Chondrocyte (in vitro differentiated cells): ENCODE results near the gene IP6K3. TPM values are rescaled to one million over a fixed set of nuclear protein-coding genes. Genes with fewer than 3 reads are reported as not detected.

Source experiments
- DNase-seq: peaks from one replicate; pipeline ENCODE4 v3.0.0; 2021; ENCODE audit warnings: mixed read lengths, low spot score
- H3K27ac Mint-ChIP-seq: one replicate; pipeline ENCODE4 v1.8.0; 2021; ENCODE audit warnings: mild to moderate bottlenecking, moderate library complexity, mixed read lengths; ENCODE audit not compliant: unreplicated experiment
- H3K27me3 Mint-ChIP-seq: 2 replicates; pipeline ENCODE4 v1.8.0; 2021; ENCODE audit warnings: low read depth, mixed read lengths
- H3K36me3 Mint-ChIP-seq: 2 replicates; pipeline ENCODE4 v1.8.0; 2021; ENCODE audit warnings: low read depth, mixed read lengths
- H3K4me1 Mint-ChIP-seq: 2 replicates; pipeline ENCODE4 v1.8.0; 2021; ENCODE audit warnings: low read depth, mild to moderate bottlenecking, mixed read lengths
- H3K4me3 Mint-ChIP-seq: one replicate; pipeline ENCODE4 v1.8.0; 2021; ENCODE audit warnings: mild to moderate bottlenecking, moderate library complexity, mixed read lengths; ENCODE audit not compliant: unreplicated experiment
- H3K9me3 Mint-ChIP-seq: 2 replicates; pipeline ENCODE4 v1.8.0; 2021; ENCODE audit warnings: low read depth, mixed read lengths
- total RNA-seq: library from RNA; stranded (reverse); gene quantifications from 3 replicates; pipeline ENCODE4 v1.2.1, GENCODE V29; 2021
- TF ChIP-seq, protein P1 (sequence below): fragments of 200-600 bp; sonication (generic); IDR thresholded peaks from 2 replicates; pipeline ENCODE4 v1.5.0; 2021; ENCODE audit warnings: antibody characterized with exemption, mild to moderate bottlenecking, moderate library complexity

IP6K3 gene
- total RNA-seq, 1 donor from 2014 or later, result 6.5 TPM

DNA sequence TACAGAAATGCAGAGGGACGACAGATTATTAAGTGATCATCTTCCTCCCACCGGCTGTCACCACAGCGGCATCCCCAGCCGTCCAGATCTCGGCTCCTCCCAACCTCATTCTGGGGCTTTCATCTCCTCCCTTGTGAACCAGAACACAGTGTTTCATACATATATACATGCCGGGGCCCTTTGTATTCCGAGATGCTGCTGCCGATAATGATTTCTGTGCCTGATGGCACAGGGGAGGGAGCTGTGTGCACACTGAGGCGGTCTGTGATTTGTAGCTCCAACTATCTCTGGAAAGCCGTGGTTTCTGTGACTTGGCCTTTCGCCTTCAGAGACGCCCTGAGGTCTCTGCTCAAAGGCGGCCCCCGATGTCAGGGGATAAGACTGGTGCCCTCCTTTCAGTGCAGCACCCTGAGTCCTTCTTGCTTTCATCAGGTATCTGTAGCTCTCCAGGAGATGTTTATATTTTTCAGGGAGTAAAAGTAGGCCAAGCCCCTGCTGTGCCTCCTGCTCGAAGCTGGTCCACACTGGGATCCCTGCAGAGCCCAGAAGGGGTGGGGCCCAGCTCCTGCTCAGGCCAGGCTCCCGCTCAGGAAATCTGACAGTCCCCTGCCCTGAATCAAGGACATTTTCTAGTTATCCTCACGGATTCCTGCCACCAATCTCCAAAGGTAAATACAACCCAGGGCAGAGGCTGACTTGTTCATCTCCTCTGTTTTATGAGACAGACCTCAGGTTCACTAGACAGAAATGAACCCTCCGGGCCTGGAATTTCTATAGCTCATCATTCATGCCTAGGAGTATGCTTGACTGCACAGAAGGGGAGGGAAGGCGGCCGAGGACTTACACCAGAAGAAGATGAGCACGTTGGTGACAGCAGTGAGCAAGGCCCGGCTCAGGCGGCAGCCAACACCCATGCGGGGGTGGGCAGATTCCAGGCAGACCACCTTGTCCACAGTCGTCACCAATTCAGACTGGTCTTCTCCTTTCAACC is 31.0 kb upstream of the IP6K3 start:
- H3K4me1 Mint-ChIP-seq, result peaks cover 26% of the 10 kb centered on the region
- no peaks in the 10 kb centered on the region for H3K27me3 Mint-ChIP-seq
- no peak for DNase-seq
- H3K36me3 Mint-ChIP-seq, result peaks cover 44% of the 10 kb centered on the region
- H3K9me3 Mint-ChIP-seq, result no peaks in the 10 kb centered on the region
- TF ChIP-seq, protein P1, sequence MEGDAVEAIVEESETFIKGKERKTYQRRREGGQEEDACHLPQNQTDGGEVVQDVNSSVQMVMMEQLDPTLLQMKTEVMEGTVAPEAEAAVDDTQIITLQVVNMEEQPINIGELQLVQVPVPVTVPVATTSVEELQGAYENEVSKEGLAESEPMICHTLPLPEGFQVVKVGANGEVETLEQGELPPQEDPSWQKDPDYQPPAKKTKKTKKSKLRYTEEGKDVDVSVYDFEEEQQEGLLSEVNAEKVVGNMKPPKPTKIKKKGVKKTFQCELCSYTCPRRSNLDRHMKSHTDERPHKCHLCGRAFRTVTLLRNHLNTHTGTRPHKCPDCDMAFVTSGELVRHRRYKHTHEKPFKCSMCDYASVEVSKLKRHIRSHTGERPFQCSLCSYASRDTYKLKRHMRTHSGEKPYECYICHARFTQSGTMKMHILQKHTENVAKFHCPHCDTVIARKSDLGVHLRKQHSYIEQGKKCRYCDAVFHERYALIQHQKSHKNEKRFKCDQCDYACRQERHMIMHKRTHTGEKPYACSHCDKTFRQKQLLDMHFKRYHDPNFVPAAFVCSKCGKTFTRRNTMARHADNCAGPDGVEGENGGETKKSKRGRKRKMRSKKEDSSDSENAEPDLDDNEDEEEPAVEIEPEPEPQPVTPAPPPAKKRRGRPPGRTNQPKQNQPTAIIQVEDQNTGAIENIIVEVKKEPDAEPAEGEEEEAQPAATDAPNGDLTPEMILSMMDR, result no peak
- H3K4me3 Mint-ChIP-seq, result no peak overlapping the region
- no peak overlapping the region for H3K27ac Mint-ChIP-seq

DNA sequence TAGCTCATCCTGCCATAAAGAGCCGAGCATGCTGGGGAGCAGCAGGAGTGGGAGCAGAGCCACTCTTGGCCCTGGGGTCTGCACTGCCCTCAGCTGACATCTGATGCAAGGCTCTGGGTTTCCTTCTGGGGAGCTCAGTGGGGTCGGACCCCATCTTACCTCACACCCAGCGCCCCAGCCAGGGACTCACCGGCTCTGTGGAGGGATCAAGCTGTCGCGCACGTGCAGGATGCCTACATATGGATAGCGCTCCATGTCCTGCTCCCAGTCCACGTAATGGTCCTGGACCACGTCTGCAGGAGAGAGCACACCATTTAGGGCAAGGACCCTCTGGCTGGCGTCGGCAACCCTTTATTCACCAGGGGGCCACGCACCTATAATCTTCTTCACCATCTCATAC is 30.1 kb upstream of the IP6K3 start:
- Mint-ChIP-seq H3K27me3 (no peaks in the 10 kb centered on the region), H3K9me3 (no peaks in the 10 kb centered on the region), H3K4me3 (no peak overlapping the region), H3K27ac (no peak overlapping the region), H3K4me1 (peaks cover 26% of the 10 kb centered on the region), H3K36me3 (peaks cover 39% of the 10 kb centered on the region)
- TF ChIP-seq, protein P1, result no peak
- no peak for DNase-seq

DNA sequence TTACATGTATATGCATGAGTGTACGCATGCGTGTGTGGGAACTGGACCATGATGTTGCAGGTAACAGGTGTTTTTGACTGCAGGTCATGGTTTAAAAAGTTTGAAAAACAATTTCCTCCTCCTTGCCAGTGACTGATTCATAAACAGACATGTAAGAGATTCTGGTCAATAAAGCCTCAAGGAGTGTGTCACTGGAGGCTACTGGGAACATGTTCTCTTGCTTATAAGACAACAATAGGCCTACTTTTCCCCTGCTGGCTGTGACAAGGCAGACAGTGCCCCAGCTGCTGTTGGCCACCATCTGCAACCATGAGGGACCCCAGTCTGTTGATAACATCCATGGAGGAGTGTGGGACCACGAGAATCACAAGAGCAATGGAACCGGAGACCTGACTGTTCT is 29.5 kb upstream of the IP6K3 start:
- no peak overlapping the region for H3K4me3 Mint-ChIP-seq
- H3K4me1 Mint-ChIP-seq, result peaks cover 25% of the 10 kb centered on the region
- no peaks in the 10 kb centered on the region for H3K9me3 Mint-ChIP-seq
- TF ChIP-seq, protein P1, result no peak
- H3K27ac Mint-ChIP-seq, result no peak overlapping the region
- H3K27me3 Mint-ChIP-seq, result no peaks in the 10 kb centered on the region
- DNase-seq, result no peak
- H3K36me3 Mint-ChIP-seq, result peaks cover 39% of the 10 kb centered on the region

DNA sequence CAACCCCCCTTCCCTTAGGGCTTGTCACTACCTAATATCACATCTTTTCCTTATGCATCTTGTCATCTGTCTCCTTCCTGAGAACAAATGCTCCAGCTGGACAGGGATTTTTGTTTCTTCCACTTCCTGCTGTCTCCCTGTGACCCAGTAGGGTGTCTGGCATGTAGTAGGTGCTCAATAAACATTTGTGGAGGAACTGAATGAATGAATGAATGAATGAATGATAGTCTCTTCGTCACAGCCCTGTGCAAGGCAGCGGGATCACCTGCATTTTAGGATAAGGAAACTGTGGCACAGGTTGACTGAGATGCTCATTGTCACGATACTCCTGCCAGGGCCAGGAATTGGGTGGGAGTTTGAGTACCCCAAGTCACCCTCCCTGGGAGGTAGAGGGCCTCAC is 28.1 kb upstream of the IP6K3 start:
- peaks cover 35% of the 10 kb centered on the region for H3K4me1 Mint-ChIP-seq

DNA sequence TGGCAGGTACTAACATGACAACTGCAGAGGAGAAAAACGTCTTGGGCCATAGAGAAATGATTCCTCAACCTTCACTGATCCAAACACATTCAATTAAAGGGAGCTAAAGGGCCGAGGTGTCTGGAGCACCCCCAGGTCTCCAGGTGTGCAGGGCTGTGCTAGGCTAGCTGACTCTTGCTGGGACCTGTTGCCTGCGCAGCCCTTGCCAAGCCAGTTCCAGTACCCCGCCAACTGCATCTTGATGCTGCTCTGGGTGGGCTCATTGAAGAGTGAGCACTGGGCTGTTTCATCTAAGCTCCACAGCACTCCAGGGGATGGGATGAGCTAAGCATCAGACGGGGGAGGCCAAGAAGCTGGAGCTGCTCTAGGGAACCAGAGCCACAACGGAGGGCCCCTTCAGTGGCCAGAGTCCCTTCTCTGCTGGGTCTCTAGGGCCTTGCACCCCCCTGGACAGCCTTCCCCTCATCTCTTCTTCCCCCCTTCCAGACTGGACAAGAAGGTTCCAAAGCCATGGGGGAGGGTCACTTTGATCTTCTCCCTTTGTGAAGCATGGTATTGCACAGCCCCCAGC is 26.3 kb upstream of the IP6K3 start:
- H3K9me3 Mint-ChIP-seq, result no peaks in the 10 kb centered on the region
- peaks cover 50% of the 10 kb centered on the region for H3K4me1 Mint-ChIP-seq
- H3K4me3 Mint-ChIP-seq, result no peak overlapping the region
- no peaks in the 10 kb centered on the region for H3K27me3 Mint-ChIP-seq
- H3K36me3 Mint-ChIP-seq, result peaks cover 20% of the 10 kb centered on the region
- H3K27ac Mint-ChIP-seq, result peak overlapping the region; percentile 94
- TF ChIP-seq, protein P1, result no peak
- DNase-seq, result no peak

More for the DNA sequence above, 28.1 kb upstream of the IP6K3 start:
- Mint-ChIP-seq H3K4me3 (no peak overlapping the region), H3K27ac (no peak overlapping the region), H3K9me3 (no peaks in the 10 kb centered on the region), H3K27me3 (no peaks in the 10 kb centered on the region), H3K36me3 (peaks cover 29% of the 10 kb centered on the region)
- TF ChIP-seq, protein P1, result no peak
- no peak for DNase-seq
